Esophagus squamous epithelium (tissue), 4 donors: Measurements from ENCODE around the gene RYR3.

Source experiments
- POLR2A ChIP-seq, 4 donors: fragments of 450-650 bp; IDR thresholded peaks; one replicate each; pipeline ENCODE4 v1.6.1; 2017; ENCODE audit warnings: antibody characterized with exemption in 4 of 4, mild to moderate bottlenecking in 4 of 4, moderate library complexity in 3 of 4
- TF ChIP-seq, protein P1 (sequence below), 6 experiments: fragments of 450-650 bp in 4 of 6; fragments of 200-600 bp in 2 of 6; sonication (generic) in 2 of 6; IDR thresholded peaks; one replicate each; pipeline ENCODE4 v1.5.1; 2016 to 2019; ENCODE audit warnings: antibody characterized with exemption in 6 of 6, mild to moderate bottlenecking in 4 of 6, moderate library complexity in 4 of 6

DNA sequence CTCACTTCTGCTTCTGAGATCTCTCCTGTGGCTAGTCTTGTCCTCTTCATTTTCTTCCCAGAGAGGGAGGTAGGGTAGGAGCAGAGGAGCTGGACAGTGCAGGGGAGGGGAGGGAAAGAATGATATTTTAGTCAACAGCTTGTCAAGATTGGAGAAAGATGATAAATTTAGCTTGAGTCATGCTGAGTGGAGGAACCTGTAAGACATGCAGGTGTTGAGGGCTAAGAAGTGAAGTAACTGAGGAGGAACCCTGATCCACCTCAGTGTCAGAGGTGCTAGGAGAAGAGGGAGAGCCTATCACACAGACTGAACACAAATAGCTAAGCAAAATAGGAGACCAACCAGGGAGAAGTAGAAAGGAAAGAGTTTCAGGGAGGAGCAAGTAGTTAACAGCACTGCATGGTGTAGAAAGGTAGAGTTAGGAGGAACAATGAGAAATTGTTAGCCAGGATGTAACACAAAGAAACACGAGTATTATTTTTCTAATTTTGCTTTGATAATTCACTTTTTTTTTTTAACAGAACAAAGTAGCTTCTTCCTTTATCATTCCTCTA is 549.3 kb downstream of the RYR3 start:
- TF ChIP-seq, protein P1, sequence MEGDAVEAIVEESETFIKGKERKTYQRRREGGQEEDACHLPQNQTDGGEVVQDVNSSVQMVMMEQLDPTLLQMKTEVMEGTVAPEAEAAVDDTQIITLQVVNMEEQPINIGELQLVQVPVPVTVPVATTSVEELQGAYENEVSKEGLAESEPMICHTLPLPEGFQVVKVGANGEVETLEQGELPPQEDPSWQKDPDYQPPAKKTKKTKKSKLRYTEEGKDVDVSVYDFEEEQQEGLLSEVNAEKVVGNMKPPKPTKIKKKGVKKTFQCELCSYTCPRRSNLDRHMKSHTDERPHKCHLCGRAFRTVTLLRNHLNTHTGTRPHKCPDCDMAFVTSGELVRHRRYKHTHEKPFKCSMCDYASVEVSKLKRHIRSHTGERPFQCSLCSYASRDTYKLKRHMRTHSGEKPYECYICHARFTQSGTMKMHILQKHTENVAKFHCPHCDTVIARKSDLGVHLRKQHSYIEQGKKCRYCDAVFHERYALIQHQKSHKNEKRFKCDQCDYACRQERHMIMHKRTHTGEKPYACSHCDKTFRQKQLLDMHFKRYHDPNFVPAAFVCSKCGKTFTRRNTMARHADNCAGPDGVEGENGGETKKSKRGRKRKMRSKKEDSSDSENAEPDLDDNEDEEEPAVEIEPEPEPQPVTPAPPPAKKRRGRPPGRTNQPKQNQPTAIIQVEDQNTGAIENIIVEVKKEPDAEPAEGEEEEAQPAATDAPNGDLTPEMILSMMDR (IDR thresholded peaks at IDR 0.05), result no peak
- TF ChIP-seq POLR2A (IDR thresholded peaks at IDR 0.05), result no peak
